PFSK-1 (cell line): ENCODE data around the gene PTCH1.

Experiments used
- FOXP2 ChIP-seq: optimal IDR thresholded peaks from 2 replicates; pipeline ENCODE3; 2011; ENCODE audit warnings: borderline replicate concordance, control low read depth, inconsistent platforms; ENCODE audit not compliant: insufficient read depth; ENCODE audit errors: extremely low read length, extremely low read depth
- POLR2AphosphoS5 ChIP-seq: IDR thresholded peaks from 2 replicates; pipeline ENCODE4 v1.6.1; 2012; ENCODE audit warnings: low read depth, mild to moderate bottlenecking, control low read depth, low read length, moderate library complexity
- REST ChIP-seq, 2 experiments: IDR thresholded peaks; 2 replicates each; pipeline versions ENCODE4 v1.6.1 to v1.8.0; 2011 to 2012; ENCODE audit warnings: low read depth in 2 of 2, low read length in 2 of 2, control low read depth in 1 of 2, inconsistent platforms in 1 of 2, mild to moderate bottlenecking in 1 of 2, moderate library complexity in 1 of 2; ENCODE audit not compliant: insufficient read depth in 1 of 2
- SIN3A ChIP-seq: IDR thresholded peaks from 2 replicates; pipeline ENCODE4 v1.6.1; 2012; ENCODE audit warnings: mild to moderate bottlenecking, low read length, moderate library complexity, borderline replicate concordance; ENCODE audit not compliant: insufficient read depth
- TAF1 ChIP-seq: IDR thresholded peaks from 2 replicates; pipeline ENCODE4 v1.6.1; 2012; ENCODE audit warnings: low read length, control low read depth, borderline replicate concordance; ENCODE audit not compliant: insufficient read depth

Gene PTCH1

GRCh38 chr9:95499046-95499676 is 17.6 kb downstream of the PTCH1 start:
- TF ChIP-seq REST (IDR thresholded peaks at IDR 0.05; ENCODE audit: insufficient read depth in 1 of 2, low read depth in 2 of 2, low read length in 2 of 2), result no peak
- TF ChIP-seq TAF1, result no peak
- TF ChIP-seq POLR2AphosphoS5, result no peak

GRCh38 chr9:95498641-95499040 is 18.1 kb downstream of the PTCH1 start:
- TF ChIP-seq FOXP2 (no peak), TAF1 (no peak), SIN3A (no peak), REST (IDR thresholded peaks at IDR 0.05; ENCODE audit: insufficient read depth in 1 of 2, low read depth in 2 of 2, low read length in 2 of 2) (no peak), POLR2AphosphoS5 (no peak)

GRCh38 chr9:95497772-95498171 is 19.0 kb downstream of the PTCH1 start:
- TF ChIP-seq FOXP2 (no peak), REST (IDR thresholded peaks at IDR 0.05; ENCODE audit: insufficient read depth in 1 of 2, low read depth in 2 of 2, low read length in 2 of 2) (no peak), SIN3A (no peak), TAF1 (no peak), POLR2AphosphoS5 (no peak)

- TF ChIP-seq POLR2AphosphoS5 (no peak), TAF1 (no peak), SIN3A (no peak), REST (IDR thresholded peaks at IDR 0.05; ENCODE audit: insufficient read depth in 1 of 2, low read depth in 2 of 2, low read length in 2 of 2) (no peak), FOXP2 (no peak)
Measured at GRCh38 chr9:95496687-95497086, 20.1 kb downstream of the PTCH1 start.

- TF ChIP-seq REST (IDR thresholded peaks at IDR 0.05; ENCODE audit: insufficient read depth in 1 of 2, low read depth in 2 of 2, low read length in 2 of 2), result no peak
- TF ChIP-seq POLR2AphosphoS5, result no peak
- TF ChIP-seq TAF1, result no peak
Measured at GRCh38 chr9:95495961-95496360, 20.8 kb downstream of the PTCH1 start.
